ENCODE results near the gene MTG2. TPM values are rescaled to one million over a fixed set of nuclear protein-coding genes. Genes with fewer than 3 reads are reported as not detected.

MTG2 gene
- total RNA-seq, 1 experiment from 2014 or later = 33.9 TPM

DNA sequence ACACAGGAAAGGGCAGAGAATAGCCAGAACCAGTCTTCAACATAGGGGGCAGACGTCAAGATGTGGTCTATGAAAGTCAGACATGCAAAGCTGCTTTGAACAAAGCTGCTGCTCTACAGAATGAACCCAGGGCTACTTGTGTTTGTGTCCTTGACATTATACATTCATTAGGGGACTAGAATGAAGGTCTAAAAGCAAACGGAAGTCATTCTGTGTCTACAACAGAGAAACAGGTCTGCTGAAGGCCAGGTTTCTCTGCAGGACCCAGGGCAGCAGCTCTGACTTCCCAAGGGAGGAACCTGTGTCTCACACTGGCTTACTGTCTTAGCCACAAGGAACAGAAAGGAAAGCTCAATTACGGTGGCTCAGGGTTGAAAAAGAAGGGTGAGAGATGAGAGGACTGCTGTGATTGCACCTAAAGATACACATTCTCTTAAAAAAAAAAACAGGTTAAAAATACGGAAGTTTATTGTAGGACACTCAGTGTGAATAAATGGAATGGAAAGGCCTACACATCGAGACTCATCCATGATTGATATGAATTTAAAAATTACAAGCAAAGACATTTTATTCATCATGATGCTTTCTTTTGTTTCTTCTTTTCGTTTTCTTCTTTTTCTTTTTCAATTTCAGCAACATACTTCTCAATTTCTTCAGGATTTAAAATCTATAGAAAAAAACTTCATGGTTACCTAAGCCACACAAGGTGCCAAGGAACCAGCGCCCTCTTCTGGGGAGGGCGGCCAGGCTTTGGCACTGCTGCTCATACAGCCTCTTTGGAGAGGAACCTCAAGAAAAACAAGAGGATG lies 46.3 kb upstream of the MTG2 start:
- Histone ChIP-seq H3K9me2 (replicated peaks; ENCODE audit: low read length) (no peaks in the 10 kb centered on the region), H3K4me2 (ENCODE audit: low read length) (no peak overlapping the region), H3F3A (ENCODE audit: low read length, unreplicated experiment) (no peaks in the 10 kb centered on the region), H3K4me1 (ENCODE audit: insufficient read depth, low read length) (peaks cover 10% of the 10 kb centered on the region), H3K27me3 (ENCODE audit: low read length) (no peaks in the 10 kb centered on the region), H3K79me2 (ENCODE audit: low read length) (peaks cover 28% of the 10 kb centered on the region), H4K20me1 (ENCODE audit: low read length) (peaks cover 48% of the 10 kb centered on the region), H3K27ac (ENCODE audit: low read length) (no peak overlapping the region), H2AFZ (ENCODE audit: low read length) (no peak overlapping the region), H3K4me3 (ENCODE audit: low read length) (no peak overlapping the region), H3K9ac (ENCODE audit: low read length) (no peak overlapping the region), H3K9me3 (ENCODE audit: low read length) (no peaks in the 10 kb centered on the region), H3K36me3 (ENCODE audit: low read depth, low read length) (peaks cover 71% of the 10 kb centered on the region)
- DNase-seq (peak; percentile 82), ATAC-seq (peak; percentile 68)
- no TSS peak for BruUV-seq (replicated peaks)
- CTCF ChIA-PET = no interaction called here
- TF ChIP-seq, protein P1, sequence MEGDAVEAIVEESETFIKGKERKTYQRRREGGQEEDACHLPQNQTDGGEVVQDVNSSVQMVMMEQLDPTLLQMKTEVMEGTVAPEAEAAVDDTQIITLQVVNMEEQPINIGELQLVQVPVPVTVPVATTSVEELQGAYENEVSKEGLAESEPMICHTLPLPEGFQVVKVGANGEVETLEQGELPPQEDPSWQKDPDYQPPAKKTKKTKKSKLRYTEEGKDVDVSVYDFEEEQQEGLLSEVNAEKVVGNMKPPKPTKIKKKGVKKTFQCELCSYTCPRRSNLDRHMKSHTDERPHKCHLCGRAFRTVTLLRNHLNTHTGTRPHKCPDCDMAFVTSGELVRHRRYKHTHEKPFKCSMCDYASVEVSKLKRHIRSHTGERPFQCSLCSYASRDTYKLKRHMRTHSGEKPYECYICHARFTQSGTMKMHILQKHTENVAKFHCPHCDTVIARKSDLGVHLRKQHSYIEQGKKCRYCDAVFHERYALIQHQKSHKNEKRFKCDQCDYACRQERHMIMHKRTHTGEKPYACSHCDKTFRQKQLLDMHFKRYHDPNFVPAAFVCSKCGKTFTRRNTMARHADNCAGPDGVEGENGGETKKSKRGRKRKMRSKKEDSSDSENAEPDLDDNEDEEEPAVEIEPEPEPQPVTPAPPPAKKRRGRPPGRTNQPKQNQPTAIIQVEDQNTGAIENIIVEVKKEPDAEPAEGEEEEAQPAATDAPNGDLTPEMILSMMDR (conservative IDR thresholded peaks at IDR 0.05; ENCODE audit: low read depth, low read length) = peak; percentile 96
- TF ChIP-seq EZH2phosphoT487 (IDR thresholded peaks at IDR 0.05; ENCODE audit: borderline replicate concordance, low read length) (no peak), EZH2 (IDR thresholded peaks at IDR 0.05; ENCODE audit: low read length, unreplicated experiment) (no peak)
- POLR2A ChIA-PET (ENCODE audit: unreplicated experiment) = no interaction called here
- intact Hi-C loops (cut with micrococcal nuclease) = loop anchor here (1.0 to 2.0 kb wide), 3 partner anchors 14 to 125 kb away; partner anchors contain the start of genes LSM14B and TAF4

DNA sequence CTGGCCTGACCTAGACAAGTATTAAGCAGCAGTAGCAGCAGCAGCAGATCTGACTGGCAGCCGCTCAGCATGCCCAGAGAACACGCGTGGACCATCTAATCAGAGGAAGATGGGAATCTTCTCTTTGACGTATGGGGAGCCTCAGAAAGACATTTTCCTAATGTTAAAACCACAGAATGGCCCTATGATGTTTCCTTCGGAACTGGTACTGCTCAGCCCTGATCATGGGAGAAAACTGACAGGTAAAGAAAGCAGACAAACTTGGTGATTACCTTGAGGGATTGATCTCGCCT lies 45.8 kb upstream of the MTG2 start:
- no peaks in the 10 kb centered on the region for H3K9me2 ChIP-seq (replicated peaks; ENCODE audit: low read length)
- no peak overlapping the region for H3K4me2 ChIP-seq (ENCODE audit: low read length)
- ChIA-PET CTCF (no interaction called here), POLR2A (ENCODE audit: unreplicated experiment) (no interaction called here)
- ATAC-seq = no peak
- intact Hi-C loops (cut with micrococcal nuclease) = loop anchor here (1.0 to 2.0 kb wide), 3 partner anchors 14 to 126 kb away; partner anchors contain the start of genes LSM14B and TAF4
- H3K4me3 ChIP-seq (ENCODE audit: low read length) = no peak overlapping the region
- H3K27ac ChIP-seq (ENCODE audit: low read length) = no peak overlapping the region
- H3F3A ChIP-seq (ENCODE audit: low read length, unreplicated experiment) = no peaks in the 10 kb centered on the region
- no peak for DNase-seq
- no peaks in the 10 kb centered on the region for H3K9me3 ChIP-seq (ENCODE audit: low read length)
- no peak overlapping the region for H2AFZ ChIP-seq (ENCODE audit: low read length)
- no peak overlapping the region for H3K9ac ChIP-seq (ENCODE audit: low read length)
- no peaks in the 10 kb centered on the region for H3K27me3 ChIP-seq (ENCODE audit: low read length)
- peaks cover 12% of the 10 kb centered on the region for H3K4me1 ChIP-seq (ENCODE audit: insufficient read depth, low read length)
- BruUV-seq (replicated peaks) = no TSS peak
- H3K36me3 ChIP-seq (ENCODE audit: low read depth, low read length) = peaks cover 66% of the 10 kb centered on the region
- H4K20me1 ChIP-seq (ENCODE audit: low read length) = peaks cover 53% of the 10 kb centered on the region
- H3K79me2 ChIP-seq (ENCODE audit: low read length) = peaks cover 34% of the 10 kb centered on the region
- TF ChIP-seq, protein P1 (conservative IDR thresholded peaks at IDR 0.05; ENCODE audit: low read depth, low read length) = peak; percentile 1; the same call in 1 of the 2 replicates
- TF ChIP-seq EZH2 (IDR thresholded peaks at IDR 0.05; ENCODE audit: low read length, unreplicated experiment) = no peak

DNA sequence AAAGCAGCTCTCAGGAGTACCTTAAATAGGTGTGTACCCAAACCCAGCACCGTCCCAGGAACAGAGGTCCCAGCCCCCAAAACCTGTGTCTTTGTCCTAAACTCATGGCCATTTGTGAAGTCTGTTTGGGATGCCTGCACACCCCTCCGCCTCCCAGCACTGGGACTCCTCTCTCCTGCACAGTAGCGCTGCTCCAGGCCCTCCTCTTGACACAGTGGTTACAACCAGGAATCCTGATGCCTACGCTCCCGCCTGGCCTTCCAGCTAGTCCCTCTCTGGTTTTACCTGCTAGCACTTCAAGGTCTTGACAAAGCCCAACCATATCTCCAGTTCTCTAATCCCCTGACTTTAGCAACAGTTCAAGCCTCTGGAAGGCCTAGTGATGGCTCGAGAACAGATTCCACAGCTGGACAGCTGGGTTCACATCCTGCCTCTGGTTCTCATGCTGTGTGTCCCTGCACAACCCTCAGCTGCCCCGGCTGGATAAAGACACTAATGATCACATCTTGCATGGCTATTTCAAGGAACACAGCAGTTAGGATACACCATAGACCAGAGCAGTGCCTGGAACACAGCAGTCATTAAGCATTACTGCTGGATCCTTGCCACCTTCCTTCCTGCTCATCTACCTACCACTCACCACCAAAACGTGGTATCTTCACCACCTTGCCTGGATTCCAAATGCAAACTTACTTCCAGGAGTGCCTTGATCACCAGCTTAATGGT lies 45.2 kb upstream of the MTG2 start:
- Histone ChIP-seq H3K27ac (ENCODE audit: low read length) (no peak overlapping the region), H3K9me3 (ENCODE audit: low read length) (no peaks in the 10 kb centered on the region), H3K9me2 (replicated peaks; ENCODE audit: low read length) (no peaks in the 10 kb centered on the region), H3K27me3 (ENCODE audit: low read length) (no peaks in the 10 kb centered on the region), H3K4me1 (ENCODE audit: insufficient read depth, low read length) (peaks cover 12% of the 10 kb centered on the region), H2AFZ (ENCODE audit: low read length) (no peak overlapping the region), H3K79me2 (ENCODE audit: low read length) (peaks cover 40% of the 10 kb centered on the region), H4K20me1 (ENCODE audit: low read length) (peaks cover 58% of the 10 kb centered on the region), H3F3A (ENCODE audit: low read length, unreplicated experiment) (no peaks in the 10 kb centered on the region), H3K9ac (ENCODE audit: low read length) (no peak overlapping the region), H3K4me2 (ENCODE audit: low read length) (no peak overlapping the region), H3K4me3 (ENCODE audit: low read length) (no peak overlapping the region), H3K36me3 (ENCODE audit: low read depth, low read length) (peaks cover 66% of the 10 kb centered on the region)
- intact Hi-C loops (cut with micrococcal nuclease) = loop anchor here (1.0 to 2.0 kb wide), 3 partner anchors 15 to 126 kb away; partner anchors contain the start of genes LSM14B and TAF4
- TF ChIP-seq EZH2phosphoT487 (IDR thresholded peaks at IDR 0.05; ENCODE audit: borderline replicate concordance, low read length) (no peak), EZH2 (IDR thresholded peaks at IDR 0.05; ENCODE audit: low read length, unreplicated experiment) (no peak)
- TF ChIP-seq, protein P1 (conservative IDR thresholded peaks at IDR 0.05; ENCODE audit: low read depth, low read length) = no peak
- ATAC-seq (no peak), DNase-seq (no peak)
- ChIA-PET CTCF (no interaction called here), POLR2A (ENCODE audit: unreplicated experiment) (no interaction called here)
- BruUV-seq (replicated peaks) = no TSS peak

Data from PC-3 (cell line).